RWPE1 (cell line): ENCODE results near the gene AIF1.
A peak's percentile ranks its signal among the peaks of the same experiment; 100 is the strongest.
"Not testable (repeated sequence)": the region's sequence is repeated elsewhere in the genome, so short reads cannot be mapped to it uniquely, and the experiment has no call there.

ENCODE experiments used
- CTCF ChIA-PET: fragments of 350-600 bp; sonication (Branson Sonifier 250); formaldehyde crosslinking; extraction: SDS; loops from one replicate; lab custom pipeline; 2021; lab: Yijun Ruan, JAX
- POLR2A ChIA-PET: fragments of 400-600 bp; formaldehyde crosslinking; extraction: SDS; loops from one replicate; lab custom pipeline; 2020; ENCODE audit warnings: antibody characterized with exemption; ENCODE audit not compliant: low non-redundant PET; lab: Yijun Ruan, JAX
- DNase-seq: peaks from one replicate; pipeline ENCODE4 v3.0.0; 2012; ENCODE audit warnings: low spot score
- H3K27ac ChIP-seq: fragments of 450-650 bp; 2 replicates; pipeline ENCODE4 v1.5.1; 2017
- CTCF ChIP-seq: fragments of 450-650 bp; conservative IDR thresholded peaks from 2 replicates; pipeline ENCODE4 v1.5.1; 2017; ENCODE audit warnings: low read depth, mild to moderate bottlenecking

Gene AIF1

GRCh38 chr6:31586599-31587281, 28.3 kb upstream of the AIF1 start:
- DNase-seq: no peak
- no peak for TF ChIP-seq CTCF
- H3K27ac ChIP-seq: no peak overlapping the region
- ChIA-PET POLR2A (no interaction called here), CTCF (interaction anchor here (0.6 kb wide), 1 partner anchor 1368 kb away, joined by 3 read pairs; no protein-coding TSS in a partner anchor)

- ChIA-PET CTCF (interaction anchor here (1.5 kb wide), 1 partner anchor 10 kb away, joined by 7 read pairs; no protein-coding TSS in a partner anchor), POLR2A (no interaction called here)
- DNase-seq: no peak
- TF ChIP-seq CTCF: no peak
- H3K27ac ChIP-seq: no peak overlapping the region
Measured at GRCh38 chr6:31587791-31588777, 26.9 kb upstream of the AIF1 start.

GRCh38 chr6:31588871-31589650, 26.0 kb upstream of the AIF1 start:
- POLR2A ChIA-PET: no interaction called here
- CTCF ChIA-PET: interaction anchor here (0.5 to 1.5 kb wide), 3 partner anchors 9 to 1003 kb away, joined by 3 to 8 read pairs (median 7); no protein-coding TSS in a partner anchor
- H3K27ac ChIP-seq: no peak overlapping the region
- DNase-seq: no peak
- no peak for TF ChIP-seq CTCF

- CTCF ChIA-PET: interaction anchor here (0.6 kb wide), 2 partner anchors 62 to 590 kb away, joined by 3 to 4 read pairs; partner anchors contain the start of gene BAG6
- POLR2A ChIA-PET, DNase-seq: not testable (repeated sequence)
Measured at GRCh38 chr6:31590691-31591090, 24.3 kb upstream of the AIF1 start.

GRCh38 chr6:31592396-31592771, 22.6 kb upstream of the AIF1 start:
- ChIA-PET POLR2A (no interaction called here), CTCF (interaction anchor here (0.7 kb wide), 1 partner anchor 149 kb away, joined by 3 read pairs; no protein-coding TSS in a partner anchor)
- no peak for TF ChIP-seq CTCF

More at GRCh38 chr6:31590691-31591090, 24.3 kb upstream of the AIF1 start:
- not testable (repeated sequence) for H3K27ac ChIP-seq

GRCh38 chr6:31597006-31597405, 18.0 kb upstream of the AIF1 start:
- CTCF ChIA-PET: interaction anchor here (0.7 to 7.3 kb wide), 7 partner anchors 13 to 180 kb away, joined by 3 to 96 read pairs (median 3); partner anchors contain the start of genes ATP6V1G2 and NFKBIL1
- peak; percentile 43 for TF ChIP-seq CTCF
- DNase-seq: peak; percentile 34
- POLR2A ChIA-PET: no interaction called here
- no peak overlapping the region for H3K27ac ChIP-seq

More at GRCh38 chr6:31592396-31592771, 22.6 kb upstream of the AIF1 start:
- DNase-seq: no peak
- no peak overlapping the region for H3K27ac ChIP-seq
